Measurements from ENCODE around the gene BMERB1. TPM values are rescaled to one million over a fixed set of nuclear protein-coding genes. Genes with fewer than 3 reads are reported as not detected.

The BMERB1 gene
- polyA plus RNA-seq, 1 donor (not counting 4 experiments of a cell fraction or from before 2014, with no cell fraction given) = 7.8 TPM

- Histone ChIP-seq H3K4me1 (ENCODE audit: control insufficient read depth, extremely low read depth, insufficient read depth, low read length) (no peaks in the 10 kb centered on the region), H3K79me2 (ENCODE audit: control insufficient read depth, insufficient read depth, low read length) (no peaks in the 10 kb centered on the region), H3K9me1 (ENCODE audit: control insufficient read depth, extremely low read depth, insufficient read depth, low read length) (no peaks in the 10 kb centered on the region), H3K4me3 (ENCODE audit: control insufficient read depth in 2 of 3, extremely low read depth in 1 of 3, insufficient read depth in 2 of 3, low read depth in 1 of 3, low read length in 3 of 3) (no peak overlapping the region), H4K20me1 (ENCODE audit: control insufficient read depth, extremely low read depth, insufficient read depth, low read length) (no peaks in the 10 kb centered on the region), H2AFZ (ENCODE audit: control insufficient read depth, low read length) (no peak overlapping the region), H3K9me3 (ENCODE audit: control insufficient read depth, low read depth, low read length) (no peaks in the 10 kb centered on the region), H3K27ac (ENCODE audit: control insufficient read depth, insufficient read depth, low read length) (no peak overlapping the region), H3K4me2 (ENCODE audit: control insufficient read depth, extremely low read depth, insufficient read depth, low read depth, low read length) (no peak overlapping the region), H3K27me3 (ENCODE audit: control insufficient read depth, extremely low read depth, insufficient read depth, low read length) (no peaks in the 10 kb centered on the region), H3K36me3 (ENCODE audit: control insufficient read depth in 2 of 2, extremely low read depth in 1 of 2, insufficient read depth in 2 of 2, low read length in 2 of 2) (no peaks in the 10 kb centered on the region), H3K9ac (ENCODE audit: control insufficient read depth, extremely low read depth, insufficient read depth, low read length) (no peak overlapping the region)
- TF ChIP-seq CTCF (optimal IDR thresholded peaks at IDR 0.05 in 1 of 3, IDR thresholded peaks at IDR 0.05 in 1 of 3, conservative IDR thresholded peaks at IDR 0.05 in 1 of 3; ENCODE audit: extremely low read depth in 1 of 3, insufficient read depth in 2 of 3, low read length in 3 of 3) (no peak), EZH2 (IDR thresholded peaks at IDR 0.05; ENCODE audit: low read length) (no peak)
- FAIRE-seq = no peak
- dilution Hi-C loops (cut with MboI; ENCODE audit: extremely low pct_ligation_motif_present, low sequenced_read_pairs) = no loop called here
- DNase-seq (ENCODE audit: low read depth, low spot score) = no peak
Measured at GRCh38 chr16:15459791-15460190, 25.4 kb downstream of the BMERB1 start.

GRCh38 chr16:15460601-15461000, 26.2 kb downstream of the BMERB1 start:
- Histone ChIP-seq H3K27me3 (ENCODE audit: control insufficient read depth, extremely low read depth, insufficient read depth, low read length) (no peaks in the 10 kb centered on the region), H4K20me1 (ENCODE audit: control insufficient read depth, extremely low read depth, insufficient read depth, low read length) (no peaks in the 10 kb centered on the region)
- no peak for DNase-seq (ENCODE audit: low read depth, low spot score)

More at GRCh38 chr16:15460601-15461000, 26.2 kb downstream of the BMERB1 start:
- Histone ChIP-seq H3K9me3 (ENCODE audit: control insufficient read depth, low read depth, low read length) (no peaks in the 10 kb centered on the region), H3K4me2 (ENCODE audit: control insufficient read depth, extremely low read depth, insufficient read depth, low read depth, low read length) (no peak overlapping the region), H2AFZ (ENCODE audit: control insufficient read depth, low read length) (no peak overlapping the region), H3K9me1 (ENCODE audit: control insufficient read depth, extremely low read depth, insufficient read depth, low read length) (no peaks in the 10 kb centered on the region), H3K9ac (ENCODE audit: control insufficient read depth, extremely low read depth, insufficient read depth, low read length) (no peak overlapping the region), H3K27ac (ENCODE audit: control insufficient read depth, insufficient read depth, low read length) (no peak overlapping the region), H3K4me3 (ENCODE audit: control insufficient read depth in 2 of 3, extremely low read depth in 1 of 3, insufficient read depth in 2 of 3, low read depth in 1 of 3, low read length in 3 of 3) (no peak overlapping the region), H3K79me2 (ENCODE audit: control insufficient read depth, insufficient read depth, low read length) (no peaks in the 10 kb centered on the region), H3K36me3 (ENCODE audit: control insufficient read depth in 2 of 2, extremely low read depth in 1 of 2, insufficient read depth in 2 of 2, low read length in 2 of 2) (no peaks in the 10 kb centered on the region), H3K4me1 (ENCODE audit: control insufficient read depth, extremely low read depth, insufficient read depth, low read length) (peaks cover 2% of the 10 kb centered on the region)
- no peak for FAIRE-seq
- dilution Hi-C loops (cut with MboI; ENCODE audit: extremely low pct_ligation_motif_present, low sequenced_read_pairs) = no loop called here
- TF ChIP-seq EZH2 (IDR thresholded peaks at IDR 0.05; ENCODE audit: low read length) (no peak), CTCF (optimal IDR thresholded peaks at IDR 0.05 in 1 of 3, IDR thresholded peaks at IDR 0.05 in 1 of 3, conservative IDR thresholded peaks at IDR 0.05 in 1 of 3; ENCODE audit: extremely low read depth in 1 of 3, insufficient read depth in 2 of 3, low read length in 3 of 3) (no peak)

Measured in keratinocyte (primary cell).